ENCODE data around the gene XXYLT1. TPM values are rescaled to one million over a fixed set of nuclear protein-coding genes. Genes with fewer than 3 reads are reported as not detected.
A peak's percentile ranks its signal among the peaks of the same experiment; 100 is the strongest.

The XXYLT1 gene
- total RNA-seq, 2 experiments from 2014 or later: 8.8 to 9.6 TPM

DNA sequence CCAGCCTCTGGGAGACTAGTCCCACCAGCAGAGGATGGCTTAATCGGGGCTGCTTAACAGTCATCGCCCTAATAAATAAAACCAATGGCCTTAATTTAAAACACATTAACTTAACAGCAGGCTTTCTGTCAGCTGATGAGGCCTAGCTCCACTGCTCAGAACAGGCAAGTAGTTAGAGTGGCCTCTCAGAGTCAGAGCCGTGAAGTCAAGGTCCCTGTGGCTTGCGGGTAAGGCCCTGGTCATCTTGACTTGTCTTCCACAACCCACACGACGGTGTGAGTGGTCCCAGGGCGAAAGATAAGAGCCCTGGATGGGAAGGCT lies 11.8 kb downstream of the XXYLT1 start:
- no peak overlapping the region for H3K4me3 Mint-ChIP-seq
- no peaks in the 10 kb centered on the region for H3K9me3 Mint-ChIP-seq
- H3K27me3 Mint-ChIP-seq: no peaks in the 10 kb centered on the region

DNA sequence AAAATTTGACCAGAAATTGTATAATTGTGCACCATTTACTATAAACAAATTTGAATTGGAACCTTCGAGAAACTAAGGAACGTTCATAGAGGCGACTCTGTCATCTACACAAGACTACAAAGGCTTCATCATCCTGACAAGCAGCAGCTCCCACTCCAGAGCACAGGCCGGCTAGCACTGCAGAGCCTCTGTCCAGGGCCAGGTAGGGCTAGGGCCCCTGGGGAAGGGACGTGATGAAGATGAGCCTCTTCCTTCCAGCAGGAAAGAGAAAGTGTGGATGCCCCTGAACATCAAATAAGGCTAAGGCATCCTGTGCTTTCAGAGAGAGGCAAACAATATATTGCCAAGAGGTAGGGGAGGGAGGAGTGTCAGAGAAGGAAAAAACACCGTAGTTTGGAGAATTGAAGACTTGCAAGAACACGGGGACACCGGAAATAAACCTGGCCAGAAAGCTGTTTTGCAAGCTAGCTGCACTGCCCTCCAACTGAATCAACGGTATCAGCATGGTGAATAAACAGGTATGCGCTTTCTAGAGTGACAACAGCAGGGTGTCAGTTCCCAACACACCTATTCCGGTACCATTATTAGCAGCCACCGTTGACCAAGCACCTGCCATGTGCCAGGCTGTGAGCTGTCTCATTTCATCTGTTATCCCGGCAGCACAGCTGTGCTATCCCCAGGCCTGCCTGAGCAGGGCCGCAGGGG lies 12.4 kb downstream of the XXYLT1 start:
- no peak for DNase-seq
- Mint-ChIP-seq H3K27ac (peak overlapping the region; percentile 85), H3K4me1 (peaks cover 32% of the 10 kb centered on the region), H3K4me3 (peak overlapping the region; percentile 18), H3K9me3 (no peaks in the 10 kb centered on the region), H3K27me3 (no peaks in the 10 kb centered on the region), H3K36me3 (no peaks in the 10 kb centered on the region)

More for the DNA sequence above, 11.8 kb downstream of the XXYLT1 start:
- Mint-ChIP-seq H3K27ac (peak overlapping the region; percentile 85), H3K4me1 (peaks cover 37% of the 10 kb centered on the region), H3K36me3 (no peaks in the 10 kb centered on the region)
- no peak for DNase-seq

DNA sequence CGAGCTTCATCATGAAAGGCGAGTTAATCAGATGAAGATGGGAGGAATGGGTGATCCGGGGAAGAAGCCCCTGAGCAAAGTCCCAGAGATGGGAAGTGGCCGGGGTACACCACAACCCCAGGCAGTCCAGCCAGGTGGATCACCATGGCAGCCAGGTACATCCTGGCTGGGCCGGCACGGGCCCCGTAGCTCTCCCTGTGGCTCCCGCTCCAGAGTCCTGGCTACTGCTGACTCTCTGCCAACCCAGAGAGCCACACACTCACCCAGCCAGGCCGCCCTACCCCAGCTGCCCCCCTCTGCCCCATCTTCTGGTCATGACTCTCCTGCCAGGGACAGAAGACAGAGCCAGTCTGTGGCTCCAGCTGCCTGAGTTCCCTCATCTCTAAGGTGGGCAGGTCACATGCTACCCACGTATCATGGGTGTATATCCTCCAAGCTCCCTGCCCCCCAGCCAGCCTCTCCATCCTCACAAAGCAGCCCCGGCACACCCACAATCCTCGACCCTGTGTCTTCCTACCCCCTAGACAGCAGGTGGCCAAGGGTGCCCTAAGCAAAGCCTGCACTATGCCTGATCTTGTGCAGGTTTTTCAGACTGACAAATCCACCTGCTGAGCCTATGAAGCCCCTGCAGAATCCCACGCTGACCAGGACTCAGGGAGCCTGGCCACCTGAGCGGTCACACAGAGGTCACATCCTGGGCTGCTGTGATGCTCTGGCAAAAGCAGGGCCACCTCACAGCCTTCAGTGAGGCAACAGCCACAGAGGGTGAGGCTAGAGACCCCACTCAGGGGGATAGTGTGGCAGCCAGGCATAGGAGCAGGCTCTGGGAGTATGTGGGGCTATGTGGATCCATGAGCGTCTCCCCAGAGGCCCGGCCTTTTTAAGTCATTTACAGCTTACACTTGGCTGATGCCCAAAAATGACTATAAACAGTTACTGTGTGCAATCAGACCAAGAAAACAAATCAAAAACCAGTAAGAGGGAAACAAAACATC lies 13.2 kb downstream of the XXYLT1 start:
- no peaks in the 10 kb centered on the region for H3K27me3 Mint-ChIP-seq
- H3K9me3 Mint-ChIP-seq: no peaks in the 10 kb centered on the region
- DNase-seq: no peak
- no peak overlapping the region for H3K27ac Mint-ChIP-seq
- no peak overlapping the region for H3K4me3 Mint-ChIP-seq
- peaks cover 25% of the 10 kb centered on the region for H3K4me1 Mint-ChIP-seq
- no peaks in the 10 kb centered on the region for H3K36me3 Mint-ChIP-seq

DNA sequence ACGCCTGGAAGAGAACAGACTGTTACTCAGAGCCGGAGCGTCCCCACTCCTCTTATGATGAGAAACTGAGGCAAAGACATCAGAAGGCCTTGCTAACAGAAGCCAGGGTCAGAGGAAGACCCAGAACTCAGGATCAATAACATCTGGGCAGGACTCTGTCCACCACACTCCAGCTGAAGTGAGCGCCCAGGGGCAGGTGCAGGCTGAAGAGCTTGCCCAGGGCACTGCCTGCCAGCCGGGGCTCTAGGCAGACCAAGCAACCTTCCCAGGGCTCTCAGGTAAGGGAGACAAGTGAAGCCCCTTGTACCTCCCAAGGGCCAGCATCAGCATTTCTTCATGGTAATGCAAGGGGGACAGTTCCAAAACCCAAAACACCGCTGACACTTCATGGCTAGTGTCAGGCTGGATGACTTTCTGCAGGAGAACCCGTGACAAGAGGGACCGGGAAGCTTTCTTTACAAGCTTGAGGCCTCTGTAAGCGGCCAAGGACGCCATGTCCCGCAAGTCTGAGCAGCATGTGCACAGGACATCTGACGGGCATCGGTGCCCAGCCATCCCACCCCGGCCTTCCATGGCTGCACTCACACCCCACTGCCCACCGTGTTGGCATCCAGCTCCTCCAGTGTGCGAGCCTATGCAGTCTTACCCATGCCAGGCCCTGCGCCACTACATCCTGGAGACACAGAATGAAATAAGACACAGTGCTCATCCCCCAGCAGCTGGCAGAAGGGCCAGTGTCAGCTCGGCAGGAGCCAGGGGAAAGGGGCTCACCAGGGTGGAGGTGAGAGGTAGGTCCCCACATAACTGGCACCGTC lies 14.1 kb downstream of the XXYLT1 start:
- peaks cover 26% of the 10 kb centered on the region for H3K4me1 Mint-ChIP-seq
- no peaks in the 10 kb centered on the region for H3K9me3 Mint-ChIP-seq
- H3K27me3 Mint-ChIP-seq: no peaks in the 10 kb centered on the region
- no peak for DNase-seq
- no peaks in the 10 kb centered on the region for H3K36me3 Mint-ChIP-seq
- H3K27ac Mint-ChIP-seq: no peak overlapping the region
- H3K4me3 Mint-ChIP-seq: no peak overlapping the region

DNA sequence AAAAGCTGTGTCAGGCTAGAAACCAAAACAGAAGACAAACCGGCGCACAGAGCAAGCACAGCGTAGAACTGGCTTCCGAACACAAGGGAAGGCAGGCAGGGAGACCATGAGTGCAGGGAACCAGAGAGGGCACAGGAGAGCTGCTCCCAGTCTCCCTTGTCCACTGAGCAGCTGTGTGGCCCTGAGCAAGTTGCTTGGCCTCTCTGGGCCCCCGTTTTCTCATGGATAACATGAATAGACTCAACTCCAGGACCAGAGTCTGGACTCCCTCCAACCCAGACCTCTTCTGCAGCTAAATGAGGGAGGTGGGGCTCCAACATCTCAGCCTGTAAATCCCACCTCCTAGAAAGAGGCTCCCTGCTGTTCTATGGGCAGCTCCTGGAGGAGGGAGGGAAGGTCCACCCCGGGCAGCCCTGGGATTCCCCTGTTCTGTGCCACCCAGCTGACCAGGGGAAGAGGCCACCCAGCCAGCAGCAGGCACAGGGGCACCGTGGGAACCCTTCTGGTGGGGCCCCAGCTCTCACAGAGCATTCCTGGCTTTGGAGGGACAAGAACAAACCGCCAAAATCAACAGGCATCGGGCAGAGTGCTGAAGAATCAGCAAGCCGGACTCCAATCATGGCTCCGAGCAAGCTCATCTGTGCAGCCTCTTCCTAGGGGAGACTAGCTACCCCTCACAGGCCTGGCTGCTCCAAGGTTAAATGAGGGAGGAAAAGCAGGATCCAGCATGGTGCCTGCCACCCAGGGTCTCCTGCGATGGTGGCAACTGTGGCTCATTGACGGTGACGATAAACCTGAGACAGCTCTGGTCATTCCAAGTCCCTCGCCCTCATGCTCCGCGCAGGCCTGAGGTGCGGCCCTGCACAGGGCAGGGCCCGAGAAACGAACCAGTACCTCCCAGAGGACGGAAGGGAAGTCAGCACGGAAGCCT lies 15.1 kb downstream of the XXYLT1 start:
- Mint-ChIP-seq H3K27ac (no peak overlapping the region), H3K4me3 (no peak overlapping the region), H3K9me3 (no peaks in the 10 kb centered on the region), H3K4me1 (peaks cover 30% of the 10 kb centered on the region), H3K27me3 (no peaks in the 10 kb centered on the region), H3K36me3 (no peaks in the 10 kb centered on the region)
- no peak for DNase-seq

DNA sequence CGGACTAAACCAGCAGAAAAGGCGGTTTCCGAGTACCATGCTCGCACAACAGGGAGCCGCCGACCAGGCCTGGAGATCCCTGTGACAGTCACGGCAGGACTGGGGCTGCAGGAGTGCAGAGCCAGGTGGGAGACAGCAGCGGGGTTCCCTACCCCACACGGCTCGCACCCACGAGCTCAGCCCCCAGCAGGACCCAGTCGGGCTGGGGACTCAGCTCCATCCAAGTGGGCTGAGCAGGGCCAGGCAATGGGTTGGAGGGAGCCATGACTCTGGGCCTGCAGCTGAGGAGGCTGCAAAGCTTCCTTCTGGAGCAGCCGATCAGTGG lies 15.8 kb downstream of the XXYLT1 start:
- Mint-ChIP-seq H3K27ac (no peak overlapping the region), H3K4me1 (peaks cover 34% of the 10 kb centered on the region), H3K36me3 (no peaks in the 10 kb centered on the region), H3K27me3 (no peaks in the 10 kb centered on the region), H3K9me3 (no peaks in the 10 kb centered on the region), H3K4me3 (no peak overlapping the region)
- DNase-seq: no peak

DNA sequence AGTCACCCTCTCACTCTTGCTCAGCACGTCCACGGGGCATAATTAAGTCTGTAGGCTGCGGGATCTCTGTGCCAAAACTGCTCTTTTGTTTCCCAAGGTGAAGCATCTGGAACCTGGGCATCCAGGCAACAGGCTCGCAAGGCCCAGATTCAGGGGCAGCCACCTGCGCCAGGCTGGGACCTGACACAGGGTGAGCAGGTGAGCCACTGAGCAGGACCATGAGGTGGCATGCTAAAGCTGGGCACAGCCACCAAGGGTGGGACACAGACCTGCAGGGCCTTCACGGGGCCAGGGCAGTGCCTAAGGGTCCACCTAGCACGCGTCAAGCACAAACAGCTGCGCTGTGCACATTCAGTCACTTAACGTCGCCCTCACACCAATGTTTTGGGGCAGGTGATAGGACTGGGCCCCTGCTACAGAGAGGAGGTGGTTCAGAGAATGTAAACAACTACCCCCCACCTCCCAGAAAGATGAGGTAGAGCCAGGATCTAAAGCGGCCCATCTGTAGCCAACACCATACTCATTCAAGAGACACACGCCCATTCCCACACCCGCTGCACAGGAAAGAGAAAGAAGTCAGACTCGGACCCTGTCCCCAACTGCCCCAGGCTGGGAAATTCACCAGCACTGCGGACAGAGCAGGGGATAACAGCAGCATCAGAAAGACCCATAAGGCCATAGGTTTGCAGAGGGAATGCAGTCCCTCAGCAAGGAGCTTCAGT lies 16.3 kb downstream of the XXYLT1 start:
- Mint-ChIP-seq H3K27ac (no peak overlapping the region), H3K4me3 (no peak overlapping the region), H3K9me3 (no peaks in the 10 kb centered on the region), H3K4me1 (peaks cover 38% of the 10 kb centered on the region), H3K36me3 (no peaks in the 10 kb centered on the region), H3K27me3 (no peaks in the 10 kb centered on the region)
- DNase-seq: no peak

DNA sequence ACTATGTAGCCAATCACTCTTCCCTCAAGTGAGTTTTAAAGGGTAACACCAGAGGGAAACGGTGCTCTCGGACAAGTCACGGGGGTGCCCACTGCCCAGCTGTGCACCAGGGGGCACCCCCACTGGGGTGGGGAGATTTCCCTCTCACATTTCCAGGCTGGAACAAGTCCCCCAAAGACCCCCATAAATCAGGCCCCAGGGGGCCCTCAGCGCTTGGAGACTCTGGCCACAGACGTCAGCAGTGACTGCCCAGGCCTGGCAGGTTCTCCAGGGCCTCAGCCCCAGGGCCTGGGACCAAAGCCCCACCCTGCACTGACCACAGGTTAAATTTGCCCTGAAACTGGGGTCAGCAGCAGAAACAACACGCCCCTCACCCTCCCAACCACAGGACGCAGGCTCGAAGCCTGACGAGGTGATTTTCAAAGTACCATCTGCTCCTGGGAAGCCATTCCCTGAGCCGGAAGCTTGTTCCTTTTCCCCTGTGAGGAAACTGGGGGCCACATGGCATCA lies 17.0 kb downstream of the XXYLT1 start:
- Mint-ChIP-seq H3K27ac (no peak overlapping the region), H3K4me3 (no peak overlapping the region), H3K9me3 (no peaks in the 10 kb centered on the region), H3K4me1 (peaks cover 38% of the 10 kb centered on the region), H3K36me3 (no peaks in the 10 kb centered on the region), H3K27me3 (no peaks in the 10 kb centered on the region)
- DNase-seq: no peak

DNA sequence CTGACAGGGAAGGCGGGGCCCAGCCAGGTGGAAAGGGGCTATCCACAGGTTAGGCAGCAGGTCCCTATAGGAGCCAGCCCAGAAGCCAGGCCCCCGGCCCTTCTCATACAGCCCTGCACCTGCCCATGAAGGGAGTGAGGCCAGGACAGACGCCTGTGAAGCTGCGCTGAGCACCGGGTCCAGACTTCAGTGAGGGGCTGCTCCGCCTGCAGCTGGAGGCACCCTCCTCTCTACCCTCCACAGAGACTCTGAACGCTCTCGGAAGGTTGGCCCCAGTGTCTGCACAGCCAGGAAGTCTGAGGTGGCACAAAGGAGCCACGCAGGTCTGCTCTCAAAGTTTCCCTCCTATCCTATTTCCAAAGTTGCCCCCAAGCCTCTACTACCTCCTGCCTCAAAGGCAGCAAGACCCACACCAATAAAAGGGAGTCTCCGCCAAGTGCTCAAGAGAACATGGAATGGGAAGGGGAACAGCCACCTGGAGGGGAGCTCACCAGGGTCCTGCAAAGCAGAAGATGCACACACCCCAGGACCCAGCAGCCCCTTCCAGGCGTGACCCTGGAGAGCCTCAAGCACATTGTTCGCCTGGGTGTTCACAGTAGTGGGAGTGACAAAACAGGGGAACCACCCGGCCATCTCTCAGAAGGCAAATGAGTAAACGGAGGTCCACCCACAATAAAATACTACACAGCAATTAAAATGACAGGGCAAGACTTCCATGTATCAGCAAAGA lies 19.5 kb downstream of the XXYLT1 start:
- Mint-ChIP-seq H3K4me1 (peaks cover 28% of the 10 kb centered on the region), H3K27me3 (no peaks in the 10 kb centered on the region), H3K36me3 (peaks cover 6% of the 10 kb centered on the region), H3K27ac (peak overlapping the region; percentile 51), H3K9me3 (no peaks in the 10 kb centered on the region), H3K4me3 (no peak overlapping the region)
- no peak for DNase-seq

DNA sequence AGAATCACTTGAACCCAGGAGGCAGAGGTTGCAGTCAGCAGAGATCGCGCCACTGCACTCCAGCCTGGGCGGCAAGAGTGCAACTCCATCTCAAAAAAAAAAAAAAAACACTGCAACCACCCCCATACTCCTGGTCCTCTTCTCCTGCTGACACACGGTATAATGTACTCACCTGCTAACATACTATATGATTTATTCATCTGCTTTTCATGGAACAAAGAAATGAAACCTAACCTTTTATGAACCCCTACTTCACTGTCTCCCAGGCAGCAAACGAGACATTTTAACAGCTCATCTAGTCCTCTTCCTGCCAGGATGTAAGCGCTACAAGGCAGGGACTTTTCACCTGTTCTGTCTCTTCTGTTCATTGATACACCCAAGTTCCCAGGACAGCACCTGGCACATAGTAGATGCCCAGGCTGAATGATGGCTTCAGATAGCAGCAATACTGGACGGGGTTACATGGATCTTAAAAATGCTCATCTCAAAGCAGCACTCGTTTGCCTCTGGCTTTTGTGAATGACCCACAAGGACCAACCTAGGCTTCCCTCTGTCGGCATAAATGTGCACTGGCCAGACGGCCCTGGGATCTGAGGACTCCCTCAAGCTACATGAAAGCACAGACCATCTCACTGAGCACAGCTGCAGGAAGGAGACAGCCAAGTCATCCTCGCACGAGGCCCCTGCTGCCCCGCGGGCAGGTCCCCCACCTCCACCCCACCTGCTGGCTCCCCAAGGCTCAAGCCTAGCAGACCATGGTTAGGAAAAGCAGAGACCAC lies 20.3 kb downstream of the XXYLT1 start:
- Mint-ChIP-seq H3K27ac (peak overlapping the region; percentile 15), H3K27me3 (no peaks in the 10 kb centered on the region), H3K4me3 (no peak overlapping the region), H3K4me1 (peaks cover 28% of the 10 kb centered on the region), H3K36me3 (peaks cover 12% of the 10 kb centered on the region), H3K9me3 (no peaks in the 10 kb centered on the region)
- DNase-seq: no peak

DNA sequence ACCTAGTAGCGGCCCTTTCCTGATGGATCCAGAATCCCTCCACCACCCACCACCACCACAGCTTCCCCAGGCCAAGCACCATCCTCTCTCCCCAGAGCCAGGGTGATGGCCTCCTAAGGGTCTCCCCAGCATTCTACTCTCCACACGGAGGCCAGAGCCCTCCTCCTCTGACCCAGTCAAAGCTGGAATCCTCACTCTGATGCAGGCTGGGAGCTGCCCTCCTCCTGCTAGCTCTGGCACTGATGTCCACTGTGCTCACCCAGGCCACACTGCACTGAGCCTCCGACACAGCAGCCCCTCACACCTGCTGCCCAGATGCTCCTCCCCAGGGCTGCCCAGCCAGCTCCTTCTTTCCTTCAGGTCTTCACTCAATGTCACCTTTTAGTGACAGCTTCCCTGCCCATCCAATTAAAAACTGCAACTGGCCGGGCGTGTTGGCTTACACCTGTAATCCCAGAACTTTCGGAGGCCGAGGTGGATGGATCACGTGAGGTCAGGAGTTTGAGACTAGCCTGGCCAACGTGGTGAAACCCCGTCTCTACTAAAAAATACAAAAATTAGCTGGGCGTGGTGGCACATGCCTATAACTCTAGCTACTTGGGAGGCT lies 21.0 kb downstream of the XXYLT1 start:
- H3K9me3 Mint-ChIP-seq: no peaks in the 10 kb centered on the region

DNA sequence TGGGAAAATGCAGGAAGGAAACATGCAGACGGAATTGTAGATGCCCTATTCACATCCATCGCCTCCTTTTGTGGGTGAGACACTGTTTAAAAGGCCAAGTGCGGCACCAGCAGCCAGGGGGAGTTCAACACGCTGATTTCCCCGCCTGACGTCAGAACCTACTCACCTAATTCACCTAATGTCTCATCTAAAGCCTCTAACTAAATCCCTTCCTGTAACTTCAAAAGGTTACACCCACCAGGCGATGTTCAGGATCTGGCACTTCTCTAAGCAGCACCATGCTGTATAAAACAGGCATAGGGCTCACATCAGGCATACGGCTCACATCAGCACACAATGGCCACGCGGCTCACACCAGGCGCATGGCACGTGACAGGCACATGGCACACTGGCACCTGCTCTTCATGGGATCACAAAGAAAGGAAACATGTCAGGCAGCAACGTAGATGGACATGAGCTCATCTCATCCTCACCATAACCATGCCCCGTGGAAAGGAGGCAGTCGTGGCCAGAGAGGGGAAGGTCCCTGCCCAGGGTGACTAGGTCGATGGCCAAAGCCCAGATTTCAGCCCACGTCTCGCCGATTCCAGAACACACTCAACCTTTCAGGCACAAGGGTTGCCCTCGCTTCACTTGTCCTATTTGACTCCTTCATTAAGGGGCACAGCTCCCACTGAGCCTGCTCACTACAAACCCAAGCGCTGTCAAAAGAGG lies 21.7 kb downstream of the XXYLT1 start:
- no peak for DNase-seq
- Mint-ChIP-seq H3K27me3 (no peaks in the 10 kb centered on the region), H3K27ac (no peak overlapping the region), H3K4me3 (no peak overlapping the region), H3K36me3 (peaks cover 13% of the 10 kb centered on the region), H3K9me3 (no peaks in the 10 kb centered on the region), H3K4me1 (peaks cover 28% of the 10 kb centered on the region)

More for the DNA sequence above, 21.0 kb downstream of the XXYLT1 start:
- Mint-ChIP-seq H3K27me3 (no peaks in the 10 kb centered on the region), H3K27ac (no peak overlapping the region), H3K4me3 (no peak overlapping the region), H3K36me3 (peaks cover 13% of the 10 kb centered on the region), H3K4me1 (peaks cover 28% of the 10 kb centered on the region)
- DNase-seq: no peak

All from activated naive CD8-positive, alpha-beta T cell treated with anti-CD3 and anti-CD28 coated beads for 36 hours (primary cell).